CD4-positive, alpha-beta T cell (primary cell): Measurements from ENCODE around the gene KHDC1L. TPM values are rescaled to one million over a fixed set of nuclear protein-coding genes. Genes with fewer than 3 reads are reported as not detected.

ENCODE experiments used
- ATAC-seq: fragments of 200-7000 bp; cut with Tn5 transposase; one replicate; pipeline ENCODE4 v1.10.0; 2022; ENCODE audit warnings: mild to moderate bottlenecking; ENCODE audit not compliant: poor library complexity
- CTCF ChIA-PET: fragments of 350-600 bp; sonication (Branson Sonifier 250); formaldehyde crosslinking; loops from one replicate; lab custom pipeline; 2021; ENCODE audit warnings: antibody characterized with exemption, inconsistent platforms; lab: Charles Lee
- POLR2A ChIA-PET: fragments of 350-600 bp; sonication (Branson Sonifier 250); formaldehyde crosslinking; loops from one replicate; lab custom pipeline; 2021; ENCODE audit warnings: antibody characterized with exemption, inconsistent platforms; lab: Charles Lee
- DNase-seq, 14 experiments: peaks; one replicate each; pipeline ENCODE4 v3.0.0-alpha.2; 2013 to 2020; ENCODE audit warnings: mixed read lengths in 2 of 14
- H3K27ac ChIP-seq, 2 donors: one replicate each; pipeline versions ENCODE4 v1.5.1 to v1.7.0; 2013; ENCODE audit warnings: low read length in 2 of 2, low read depth in 1 of 2, mild to moderate bottlenecking in 1 of 2
- H3K27me3 ChIP-seq, 2 experiments: 1 replicate in 1 of 2; 2 replicates in 1 of 2; pipeline versions ENCODE4 v1.6.1 to v1.7.0; 2013; ENCODE audit warnings: low read length in 2 of 2, control low read depth in 1 of 2, mild to moderate bottlenecking in 1 of 2, moderate library complexity in 1 of 2; ENCODE audit not compliant: insufficient read depth in 2 of 2, control insufficient read depth in 1 of 2
- H3K36me3 ChIP-seq: one replicate; pipeline ENCODE4 v1.6.1; 2013; ENCODE audit warnings: low read length, control low read depth; ENCODE audit not compliant: insufficient read depth
- H3K4me1 ChIP-seq: one replicate; pipeline ENCODE4 v1.6.1; 2013; ENCODE audit warnings: low read length, control low read depth; ENCODE audit not compliant: insufficient read depth
- H3K4me3 ChIP-seq: one replicate; pipeline ENCODE4 v1.5.1; 2013; ENCODE audit warnings: mild to moderate bottlenecking, low read length, moderate library complexity
- H3K9me3 ChIP-seq, 2 experiments: 1 replicate in 1 of 2; 2 replicates in 1 of 2; pipeline versions ENCODE4 v1.6.1 to v1.7.0; 2013; ENCODE audit warnings: low read length in 2 of 2, mild to moderate bottlenecking in 2 of 2, control low read depth in 1 of 2, moderate library complexity in 1 of 2; ENCODE audit not compliant: control insufficient read depth in 1 of 2, insufficient read depth in 1 of 2
- H3K27ac Mint-ChIP-seq: one replicate; pipeline ENCODE4 v1.8.0; 2020; ENCODE audit warnings: mixed read lengths
- H3K27me3 Mint-ChIP-seq: one replicate; pipeline ENCODE4 v1.8.0; 2021; ENCODE audit warnings: mixed read lengths
- H3K36me3 Mint-ChIP-seq: one replicate; pipeline ENCODE4 v1.8.0; 2021; ENCODE audit warnings: low read depth, mixed read lengths
- H3K4me1 Mint-ChIP-seq: one replicate; pipeline ENCODE4 v1.8.0; 2021; ENCODE audit warnings: low read depth, mixed read lengths
- H3K4me3 Mint-ChIP-seq: one replicate; pipeline ENCODE4 v1.8.0; 2020; ENCODE audit warnings: mild to moderate bottlenecking, mixed read lengths
- H3K9me3 Mint-ChIP-seq: one replicate; pipeline ENCODE4 v1.8.0; 2020; ENCODE audit warnings: mixed read lengths
- CTCF ChIP-seq: fragments of 200-600 bp; IDR thresholded peaks from one replicate; pipeline ENCODE4 v1.8.0; 2022; ENCODE audit warnings: antibody characterized with exemption, mild to moderate bottlenecking
- intact Hi-C, 2 experiments: fragments of 100-400 bp; cut with DNase I in 1 of 2; cut with micrococcal nuclease in 1 of 2; formaldehyde crosslinking; loops; one replicate each; pipeline versions ENCODE4 v1.15.1 to v1.9.0; 2023 to 2025; cut with DNase I, micrococcal nuclease
- total RNA-seq, 174 experiments: library from RNA in 2 of 174; stranded (reverse) in 2 of 174; gene quantifications; one replicate each; pipeline ENCODE4 v1.2.3 and lab custom pipeline; 2021 to 2026

KHDC1L gene
- total RNA-seq, 2 experiments from 2014 or later: not detected

- Histone ChIP-seq H3K4me3 (no peak overlapping the region), H3K27me3 (no peaks in the 10 kb centered on the region), H3K9me3 (no peaks in the 10 kb centered on the region), H3K4me1 (no peaks in the 10 kb centered on the region), H3K27ac (no peak overlapping the region), H3K36me3 (no peaks in the 10 kb centered on the region)
- Mint-ChIP-seq H3K4me3 (no peak overlapping the region), H3K36me3 (no peaks in the 10 kb centered on the region), H3K9me3 (no peaks in the 10 kb centered on the region), H3K4me1 (no peaks in the 10 kb centered on the region), H3K27ac (no peak overlapping the region), H3K27me3 (peaks cover 9% of the 10 kb centered on the region)
- ChIA-PET CTCF (no interaction called here), POLR2A (no interaction called here)
- ATAC-seq: no peak
- intact Hi-C loops: no loop called here
- TF ChIP-seq CTCF: no peak
- no peak for DNase-seq
Measured at GRCh38 chr6:73242001-73242400, 16.7 kb upstream of the KHDC1L start.

- no peaks in the 10 kb centered on the region for H3K36me3 Mint-ChIP-seq
- no peaks in the 10 kb centered on the region for H3K4me1 ChIP-seq
- CTCF ChIA-PET: no interaction called here
- H3K27me3 Mint-ChIP-seq: peaks cover 9% of the 10 kb centered on the region
- ATAC-seq (no peak), DNase-seq (no peak)
- intact Hi-C loops: no loop called here
- H3K9me3 ChIP-seq: no peaks in the 10 kb centered on the region
- no peaks in the 10 kb centered on the region for H3K9me3 Mint-ChIP-seq
- no peak overlapping the region for H3K27ac ChIP-seq
- no peak for TF ChIP-seq CTCF
- POLR2A ChIA-PET: no interaction called here
- H3K27ac Mint-ChIP-seq: no peak overlapping the region
- no peaks in the 10 kb centered on the region for H3K27me3 ChIP-seq
- no peak overlapping the region for H3K4me3 ChIP-seq
- no peaks in the 10 kb centered on the region for H3K4me1 Mint-ChIP-seq
- H3K4me3 Mint-ChIP-seq: no peak overlapping the region
- H3K36me3 ChIP-seq: no peaks in the 10 kb centered on the region
Measured at GRCh38 chr6:73240730-73241129, 15.4 kb upstream of the KHDC1L start.

GRCh38 chr6:73236144-73236750, 11.0 kb upstream of the KHDC1L start:
- no peak overlapping the region for H3K4me3 Mint-ChIP-seq
- Histone ChIP-seq H3K36me3 (no peaks in the 10 kb centered on the region), H3K4me1 (no peaks in the 10 kb centered on the region), H3K27me3 (no peaks in the 10 kb centered on the region), H3K4me3 (no peak overlapping the region), H3K9me3 (no peaks in the 10 kb centered on the region), H3K27ac (no peak overlapping the region)
- TF ChIP-seq CTCF: no peak
- no peaks in the 10 kb centered on the region for H3K4me1 Mint-ChIP-seq
- no peak overlapping the region for H3K27ac Mint-ChIP-seq
- no peaks in the 10 kb centered on the region for H3K27me3 Mint-ChIP-seq
- H3K9me3 Mint-ChIP-seq: no peaks in the 10 kb centered on the region
- POLR2A ChIA-PET: no interaction called here
- no peaks in the 10 kb centered on the region for H3K36me3 Mint-ChIP-seq
- CTCF ChIA-PET: no interaction called here
- ATAC-seq (no peak), DNase-seq (no peak)
- intact Hi-C loops: no loop called here
